Gastrocnemius medialis (tissue), 4 donors: ENCODE data around the gene ALG12. TPM values are rescaled to one million over a fixed set of nuclear protein-coding genes. Genes with fewer than 3 reads are reported as not detected.
A peak's percentile ranks its signal among the peaks of the same experiment; 100 is the strongest.

ENCODE experiments used
- ATAC-seq, 2 donors: fragments of 150-250 bp; one replicate each; pipeline ENCODE4 v1.9.1; 2016
- DNase-seq, 2 donors: peaks; one replicate each; pipeline ENCODE4 v3.0.0-alpha.2; 2019
- H3K27ac ChIP-seq, 4 donors: fragments of 200-600 bp; sonication (generic); 1 replicate in 1 of 4; 2 replicates in 3 of 4; pipeline ENCODE4 v1.5.1; 2016 to 2018; ENCODE audit warnings: mild to moderate bottlenecking in 2 of 4, moderate library complexity in 1 of 4
- H3K27me3 ChIP-seq, 3 donors: fragments of 200-600 bp; sonication (generic) in 2 of 3; 1 replicate in 1 of 3; 2 replicates in 2 of 3; pipeline versions ENCODE4 v1.5.1 to v1.6.0; 2016 to 2019; ENCODE audit warnings: mild to moderate bottlenecking in 1 of 3, moderate library complexity in 1 of 3
- H3K36me3 ChIP-seq, 2 donors: fragments of 200-600 bp; sonication (generic) in 1 of 2; one replicate each; pipeline ENCODE4 v1.5.1; 2017 to 2018
- H3K4me1 ChIP-seq, 2 donors: fragments of 200-600 bp; sonication (generic) in 1 of 2; one replicate each; pipeline ENCODE4 v1.5.1; 2016 to 2017; ENCODE audit warnings: mild to moderate bottlenecking in 2 of 2
- H3K4me3 ChIP-seq, 4 donors: fragments of 200-600 bp; sonication (generic) in 3 of 4; 1 replicate in 1 of 4; 2 replicates in 3 of 4; pipeline ENCODE4 v1.5.1; 2016 to 2019; ENCODE audit warnings: mild to moderate bottlenecking in 2 of 4
- H3K9me3 ChIP-seq, 3 donors: fragments of 200-600 bp; sonication (generic) in 2 of 3; 1 replicate in 1 of 3; 2 replicates in 2 of 3; pipeline ENCODE4 v1.5.1; 2016 to 2019
- CTCF ChIP-seq, 5 experiments: fragments of 450-650 bp in 3 of 5; fragments of 200-600 bp in 2 of 5; sonication (generic) in 2 of 5; IDR thresholded peaks in 4 of 5; conservative IDR thresholded peaks in 1 of 5; 1 replicate in 4 of 5; 2 replicates in 1 of 5; pipeline ENCODE4 v1.5.1; 2016 to 2019; ENCODE audit warnings: antibody characterized with exemption in 5 of 5, mild to moderate bottlenecking in 3 of 5, moderate library complexity in 3 of 5
- POLR2A ChIP-seq, 2 donors: fragments of 450-650 bp; IDR thresholded peaks; one replicate each; pipeline ENCODE4 v1.6.1; 2017; ENCODE audit warnings: antibody characterized with exemption in 2 of 2, mild to moderate bottlenecking in 2 of 2, moderate library complexity in 2 of 2
- in situ Hi-C, 4 donors: fragments of 200-750 bp; cut with MboI; loops; one replicate each; pipeline versions ENCODE4 v1.15.0 to v1.8.0; 2017; ENCODE audit warnings: low sequenced_read_pairs in 4 of 4
- intact Hi-C: fragments of 100-400 bp; cut with DNase I; formaldehyde crosslinking; loops from one replicate; pipeline ENCODE4 v1.15.1; 2023; ENCODE audit warnings: low total_unique reads
- total RNA-seq, 4 donors: library from RNA; depleted of rRNA; stranded (reverse); fragments of >200 nt; gene quantifications; one replicate each; pipeline versions ENCODE4 v1.1.0 to v1.2.3, GENCODE V29; 2016

The ALG12 gene
- total RNA-seq, 4 donors from 2014 or later = 6.4 to 9.6 (median 8.2) TPM

DNA sequence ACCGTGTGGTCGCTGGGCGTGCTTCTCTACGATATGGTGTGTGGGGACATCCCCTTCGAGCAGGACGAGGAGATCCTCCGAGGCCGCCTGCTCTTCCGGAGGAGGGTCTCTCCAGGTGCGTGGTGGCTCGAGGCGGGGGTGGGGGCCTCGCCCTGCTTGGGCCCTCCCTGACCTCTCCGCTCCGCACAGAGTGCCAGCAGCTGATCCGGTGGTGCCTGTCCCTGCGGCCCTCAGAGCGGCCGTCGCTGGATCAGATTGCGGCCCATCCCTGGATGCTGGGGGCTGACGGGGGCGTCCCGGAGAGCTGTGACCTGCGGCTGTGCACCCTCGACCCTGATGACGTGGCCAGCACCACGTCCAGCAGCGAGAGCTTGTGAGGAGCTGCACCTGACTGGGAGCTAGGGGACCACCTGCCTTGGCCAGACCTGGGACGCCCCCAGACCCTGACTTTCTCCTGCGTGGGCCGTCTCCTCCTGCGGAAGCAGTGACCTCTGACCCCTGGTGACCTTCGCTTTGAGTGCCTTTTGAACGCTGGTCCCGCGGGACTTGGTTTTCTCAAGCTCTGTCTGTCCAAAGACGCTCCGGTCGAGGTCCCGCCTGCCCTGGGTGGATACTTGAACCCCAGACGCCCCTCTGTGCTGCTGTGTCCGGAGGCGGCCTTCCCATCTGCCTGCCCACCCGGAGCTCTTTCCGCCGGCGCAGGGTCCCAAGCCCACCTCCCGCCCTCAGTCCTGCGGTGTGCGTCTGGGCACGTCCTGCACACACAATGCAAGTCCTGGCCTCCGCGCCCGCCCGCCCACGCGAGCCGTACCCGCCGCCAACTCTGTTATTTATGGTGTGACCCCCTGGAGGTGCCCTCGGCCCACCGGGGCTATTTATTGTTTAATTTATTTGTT is 44.8 kb upstream of the ALG12 start:
- TF ChIP-seq CTCF (IDR thresholded peaks at IDR 0.05 in 4 of 5, conservative IDR thresholded peaks at IDR 0.05 in 1 of 5) = no peak
- TF ChIP-seq POLR2A (IDR thresholded peaks at IDR 0.05) = no peak
- peak overlapping the region; percentile 83 to 98 (median 88) for H3K4me3 ChIP-seq
- intact Hi-C loops (loop anchor here (2.0 kb wide), 1 partner anchor 296 kb away; no protein-coding TSS in a partner anchor), in situ Hi-C loops (no loop called here)
- no peaks in the 10 kb centered on the region for H3K9me3 ChIP-seq
- H3K27me3 ChIP-seq = no peaks in the 10 kb centered on the region
- peaks cover 57% of the 10 kb centered on the region in 2 donors for H3K4me1 ChIP-seq
- H3K36me3 ChIP-seq = peaks cover 2 to 24% of the 10 kb centered on the region in 2 donors
- peak in 1 of 2 donors; percentile 0 for ATAC-seq
- peak; percentile 19 to 54 for DNase-seq
- H3K27ac ChIP-seq = peak overlapping the region; percentile 90 to 99 (median 95)

DNA sequence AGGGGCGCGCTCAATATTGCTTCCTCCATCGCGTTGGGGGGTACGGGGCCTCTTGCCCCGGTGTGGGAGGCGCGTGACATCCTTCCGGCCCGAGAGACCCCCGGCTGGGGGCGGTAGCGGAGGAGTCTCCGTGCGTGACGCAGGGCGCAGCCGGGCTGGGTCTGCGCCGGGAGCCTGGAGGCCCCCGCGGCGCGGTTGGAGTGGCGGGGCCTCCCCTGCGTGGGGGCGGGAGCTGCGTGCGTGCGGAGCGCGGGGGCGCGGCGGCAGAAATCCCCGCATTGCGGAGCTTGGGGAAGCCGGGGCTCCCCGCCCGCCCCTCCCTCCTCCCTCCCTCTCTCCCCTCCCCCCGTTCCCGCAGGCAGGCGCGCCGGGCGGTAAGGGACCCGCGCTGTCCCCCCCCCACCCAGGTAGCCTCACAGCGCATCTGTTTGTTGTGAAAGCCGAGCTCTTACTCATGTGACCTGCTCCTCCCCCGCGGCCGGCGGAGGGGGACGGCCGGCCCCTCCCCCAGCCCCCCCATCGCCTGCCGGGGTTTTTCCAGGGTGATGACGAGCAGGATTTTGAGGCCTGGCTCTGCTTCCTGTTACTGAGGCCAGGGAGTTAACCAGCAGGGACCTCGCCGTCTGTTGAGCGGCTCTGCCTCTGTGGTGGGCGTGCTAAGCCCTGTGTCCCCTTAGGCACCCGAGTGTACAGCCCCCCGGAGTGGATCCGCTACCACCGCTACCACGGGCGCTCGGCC is 43.9 kb upstream of the ALG12 start:
- in situ Hi-C loops = no loop called here
- peak; percentile 54 to 60 for ATAC-seq
- peak; percentile 90 to 95 for TF ChIP-seq POLR2A (IDR thresholded peaks at IDR 0.05)
- TF ChIP-seq CTCF (IDR thresholded peaks at IDR 0.05 in 4 of 5, conservative IDR thresholded peaks at IDR 0.05 in 1 of 5) = peak in 1 of 5 experiments; percentile 43
- H3K4me3 ChIP-seq = peak overlapping the region; percentile 83 to 98 (median 88)
- DNase-seq = peak; percentile 95 to 97
- peaks cover 2 to 24% of the 10 kb centered on the region in 2 donors for H3K36me3 ChIP-seq
- peaks cover 49 to 51% of the 10 kb centered on the region in 2 donors for H3K4me1 ChIP-seq
- intact Hi-C loops = loop anchor here (2.0 kb wide), 1 partner anchor 297 kb away; no protein-coding TSS in a partner anchor
- H3K9me3 ChIP-seq = no peaks in the 10 kb centered on the region
- peak overlapping the region; percentile 90 to 99 (median 95) for H3K27ac ChIP-seq
- no peaks in the 10 kb centered on the region for H3K27me3 ChIP-seq

GRCh38 chr22:49961601-49962011 is 43.4 kb upstream of the ALG12 start:
- DNase-seq (no peak), ATAC-seq (no peak)
- in situ Hi-C loops (no loop called here), intact Hi-C loops (loop anchor here (2.0 kb wide), 1 partner anchor 297 kb away; no protein-coding TSS in a partner anchor)
- no peak for TF ChIP-seq POLR2A (IDR thresholded peaks at IDR 0.05)
- no peak for TF ChIP-seq CTCF (IDR thresholded peaks at IDR 0.05 in 4 of 5, conservative IDR thresholded peaks at IDR 0.05 in 1 of 5)
- H3K9me3 ChIP-seq = no peaks in the 10 kb centered on the region
- no peaks in the 10 kb centered on the region for H3K27me3 ChIP-seq
- peak overlapping the region; percentile 90 to 99 (median 95) for H3K27ac ChIP-seq
- H3K36me3 ChIP-seq = peaks cover 2 to 24% of the 10 kb centered on the region in 2 donors
- H3K4me3 ChIP-seq = peak overlapping the region; percentile 83 to 98 (median 88)
- H3K4me1 ChIP-seq = peaks cover 45% of the 10 kb centered on the region in 2 donors

GRCh38 chr22:49961005-49961600 is 42.9 kb upstream of the ALG12 start:
- in situ Hi-C loops = no loop called here
- Histone ChIP-seq H3K4me3 (peak overlapping the region; percentile 83 to 98 (median 88)), H3K27me3 (no peaks in the 10 kb centered on the region), H3K4me1 (peaks cover 40 to 45% of the 10 kb centered on the region in 2 donors), H3K36me3 (peaks cover 2 to 24% of the 10 kb centered on the region in 2 donors), H3K27ac (peak overlapping the region; percentile 90 to 99 (median 95)), H3K9me3 (no peaks in the 10 kb centered on the region)
- TF ChIP-seq CTCF (IDR thresholded peaks at IDR 0.05 in 4 of 5, conservative IDR thresholded peaks at IDR 0.05 in 1 of 5) (no peak), POLR2A (IDR thresholded peaks at IDR 0.05) (no peak)
- peak; percentile 51 to 65 for DNase-seq
- peak; percentile 1 to 8 for ATAC-seq
- intact Hi-C loops = no loop called here
